Measurements from ENCODE around the gene PDCL2.
A peak's percentile ranks its signal among the peaks of the same experiment; 100 is the strongest.
"Not testable (repeated sequence)": the region's sequence is repeated elsewhere in the genome, so short reads cannot be mapped to it uniquely, and the experiment has no call there.

The PDCL2 gene, protein sequence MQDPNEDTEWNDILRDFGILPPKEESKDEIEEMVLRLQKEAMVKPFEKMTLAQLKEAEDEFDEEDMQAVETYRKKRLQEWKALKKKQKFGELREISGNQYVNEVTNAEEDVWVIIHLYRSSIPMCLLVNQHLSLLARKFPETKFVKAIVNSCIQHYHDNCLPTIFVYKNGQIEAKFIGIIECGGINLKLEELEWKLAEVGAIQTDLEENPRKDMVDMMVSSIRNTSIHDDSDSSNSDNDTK

DNA sequence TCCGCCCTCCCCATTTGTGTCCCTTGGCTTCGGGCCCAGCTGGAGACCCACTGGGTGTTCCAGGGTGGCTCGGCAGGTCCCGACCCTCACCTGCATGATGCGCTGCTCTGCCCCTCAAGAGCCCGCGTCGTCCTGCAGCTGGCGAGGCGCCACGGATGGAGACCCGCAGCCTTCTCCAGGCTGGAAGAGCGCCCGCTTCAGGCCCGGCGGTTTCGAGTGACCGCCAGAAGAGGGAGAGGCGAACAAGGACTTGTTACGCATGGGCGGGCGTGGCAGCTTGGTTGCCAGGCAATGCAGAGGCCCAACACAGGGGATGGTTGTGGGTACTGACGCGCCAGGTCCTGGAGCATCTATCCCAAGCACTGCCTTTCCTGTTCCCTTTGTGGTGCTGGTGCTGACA lies at the start of gene PDCL2:
PDCL2 (minus strand) TSS at position 232 of the 400 bp plus-strand sequence; CDS start at position 96, 136 bp downstream.
- no peak for DNase-seq (ENCODE audit: low read depth)

GRCh38 chr4:55637272-55637820 lies 45.3 kb upstream of the PDCL2 start:
- no peak for DNase-seq (ENCODE audit: low read depth)

- DNase-seq (ENCODE audit: low read depth) = no peak
Measured at GRCh38 chr4:55636656-55636999, 44.6 kb upstream of the PDCL2 start.

GRCh38 chr4:55635741-55636655 lies 44.0 kb upstream of the PDCL2 start, which contains the start of gene NMU:
Gene NMU, minus strand, starts transcription at chr4:55636298. Its CDS starts 106 bp downstream, at chr4:55636192.
- no peak for DNase-seq (ENCODE audit: low read depth)

GRCh38 chr4:55635282-55635681 lies 43.2 kb upstream of the PDCL2 start:
- no peak for DNase-seq (ENCODE audit: low read depth)

- DNase-seq (ENCODE audit: low read depth) = no peak
Measured at GRCh38 chr4:55634417-55635128, 42.5 kb upstream of the PDCL2 start.

DNA sequence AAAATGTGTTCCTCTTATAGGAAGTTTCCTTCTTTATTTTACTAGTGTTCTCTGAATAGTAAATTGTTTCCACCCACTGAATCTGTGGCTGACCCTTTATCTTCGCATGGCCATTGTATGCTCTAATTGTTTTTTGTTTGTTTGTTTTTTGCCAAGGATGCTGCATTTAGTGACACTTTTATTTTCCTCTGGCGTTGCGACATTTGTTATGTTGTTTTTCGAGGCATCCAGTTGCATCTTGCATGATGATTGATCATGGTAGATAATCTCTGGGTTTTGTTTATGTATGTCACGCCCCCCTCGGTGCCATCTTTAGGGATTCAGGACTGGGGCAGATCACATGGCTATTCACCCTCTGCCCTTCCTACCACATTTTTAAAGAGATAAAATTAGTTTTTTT lies 41.9 kb upstream of the PDCL2 start:
- DNase-seq (ENCODE audit: low read depth) = no peak

GRCh38 chr4:55625835-55626234 lies 33.8 kb upstream of the PDCL2 start:
- DNase-seq (ENCODE audit: low read depth) = no peak

GRCh38 chr4:55624063-55624462 lies 32.0 kb upstream of the PDCL2 start:
- not testable (repeated sequence) for DNase-seq (ENCODE audit: low read depth)

DNA sequence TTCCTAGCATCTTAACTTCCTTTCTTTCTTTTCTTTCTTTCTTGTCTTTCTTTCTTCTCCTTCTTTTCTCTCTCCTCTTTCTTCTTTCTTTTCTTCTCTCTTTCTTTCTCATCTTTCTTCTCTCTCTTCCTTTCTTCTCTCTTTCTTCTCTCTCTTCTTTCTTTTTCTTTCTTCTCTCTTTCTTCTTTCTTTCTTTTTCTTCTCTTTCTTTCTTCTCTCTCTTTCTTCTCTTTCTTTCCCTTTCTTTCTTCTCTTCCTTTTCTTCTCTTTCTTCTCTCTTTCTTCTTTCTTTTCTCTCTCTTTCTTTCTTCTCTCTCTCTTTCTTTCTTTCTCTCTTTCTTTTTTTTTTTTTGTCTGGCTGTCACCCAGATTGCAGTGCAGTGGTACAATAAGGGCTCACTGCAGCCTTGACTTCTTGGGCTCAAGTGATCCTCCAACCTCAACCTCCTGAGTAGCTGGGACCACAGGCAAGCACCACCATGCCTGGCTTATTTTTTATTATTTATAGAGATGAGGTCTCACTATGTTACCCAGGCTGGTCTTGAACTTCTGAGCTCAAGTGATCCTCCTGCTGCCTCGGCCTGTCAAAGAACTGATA lies 26.6 kb upstream of the PDCL2 start:
- DNase-seq (ENCODE audit: low read depth) = no peak

GRCh38 chr4:55617587-55618197 lies 25.6 kb upstream of the PDCL2 start:
- no peak for DNase-seq (ENCODE audit: low read depth)

DNA sequence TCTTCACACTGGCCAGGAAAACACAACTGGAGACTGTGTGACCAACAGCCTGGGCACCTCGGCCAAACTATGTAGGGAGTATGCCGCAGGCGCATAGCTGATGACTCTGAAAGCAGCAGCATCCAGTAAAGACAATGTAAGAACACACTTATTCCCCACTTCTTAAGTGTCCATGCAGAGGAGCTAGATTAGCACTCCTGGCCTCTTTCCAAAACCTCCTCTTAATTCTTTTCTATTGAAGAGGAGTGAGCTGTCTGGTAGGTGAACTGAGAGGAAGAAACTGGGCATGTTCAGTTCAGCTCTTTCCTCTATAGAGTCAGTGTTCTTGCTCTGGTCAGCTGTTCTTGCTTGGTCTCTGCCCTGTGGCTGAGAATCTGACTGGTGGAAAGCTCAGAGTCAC lies 23.0 kb upstream of the PDCL2 start:
- no peak for DNase-seq (ENCODE audit: low read depth)

DNA sequence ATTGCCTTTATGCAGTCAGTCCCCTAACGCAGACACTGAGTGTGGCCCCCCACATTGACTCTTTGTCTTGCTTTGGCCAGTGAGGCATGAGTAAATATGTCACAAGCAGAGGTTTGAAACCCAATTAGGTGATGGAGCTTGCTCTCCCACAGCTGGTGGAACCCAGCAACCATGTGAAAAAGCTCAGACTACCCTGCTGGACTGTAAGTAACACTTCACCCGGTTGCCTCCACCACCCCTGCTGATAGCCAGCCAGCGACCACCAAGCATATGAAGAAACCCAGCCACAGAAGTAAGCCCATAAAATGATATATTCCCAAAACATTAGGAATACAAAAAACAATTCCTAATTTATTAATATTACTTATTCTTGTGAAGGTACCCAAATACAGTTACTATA lies 21.6 kb upstream of the PDCL2 start:
- no peak for DNase-seq (ENCODE audit: low read depth)

- no peak for DNase-seq (ENCODE audit: low read depth)
Measured at GRCh38 chr4:55612341-55612740, 20.3 kb upstream of the PDCL2 start.

DNA sequence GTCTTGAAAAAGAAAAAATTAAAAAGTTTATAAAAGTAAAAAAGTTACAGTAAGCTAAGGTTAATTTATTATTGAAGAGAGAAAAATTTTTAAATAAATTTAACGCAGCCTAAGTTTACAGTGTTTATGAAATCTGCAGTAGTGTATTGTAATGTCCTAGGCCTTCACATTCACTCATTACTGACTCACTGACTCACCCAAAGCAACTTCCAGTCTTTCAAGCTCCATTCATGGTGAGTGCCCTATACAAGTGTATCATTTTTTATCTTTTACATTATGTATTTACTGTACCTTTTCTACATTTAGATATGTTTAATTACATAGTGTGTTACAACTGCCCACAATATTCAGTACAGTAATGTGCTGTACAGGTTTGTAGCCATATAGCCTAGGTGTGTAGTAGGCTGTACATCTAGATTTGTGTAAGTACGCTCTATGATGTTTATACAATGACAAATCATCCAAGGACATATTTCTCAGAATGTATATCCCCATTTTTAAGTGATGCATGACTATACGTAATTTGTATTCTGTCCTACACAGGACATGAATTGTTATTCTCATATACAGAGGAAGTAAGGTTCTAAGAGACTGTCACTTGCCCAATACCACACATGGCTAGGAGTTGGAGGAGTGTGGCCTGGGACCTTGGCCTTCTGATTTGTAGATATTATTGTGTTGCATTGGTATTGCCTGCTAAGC lies 19.5 kb upstream of the PDCL2 start:
- peak; percentile 34 for DNase-seq (ENCODE audit: low read depth)

DNA sequence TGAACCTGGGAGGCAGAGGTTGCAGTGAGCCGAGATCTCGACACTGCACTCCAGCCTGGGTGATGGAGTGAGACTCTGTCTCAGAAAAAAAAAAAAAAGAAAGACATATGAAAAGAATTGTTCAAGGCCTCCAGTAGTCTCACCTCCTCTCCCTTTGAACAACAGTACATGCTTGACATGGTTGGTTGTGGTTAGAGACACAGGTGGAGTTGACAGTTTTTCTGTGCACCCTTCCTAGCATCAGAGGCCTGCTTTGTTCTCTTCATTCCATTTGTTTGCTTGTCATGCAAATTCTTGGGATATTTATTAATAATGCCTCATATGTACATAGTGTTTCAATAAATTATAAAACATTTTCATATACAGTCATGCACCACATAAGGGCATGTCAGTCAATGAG lies 18.3 kb upstream of the PDCL2 start:
- no peak for DNase-seq (ENCODE audit: low read depth)

DNA sequence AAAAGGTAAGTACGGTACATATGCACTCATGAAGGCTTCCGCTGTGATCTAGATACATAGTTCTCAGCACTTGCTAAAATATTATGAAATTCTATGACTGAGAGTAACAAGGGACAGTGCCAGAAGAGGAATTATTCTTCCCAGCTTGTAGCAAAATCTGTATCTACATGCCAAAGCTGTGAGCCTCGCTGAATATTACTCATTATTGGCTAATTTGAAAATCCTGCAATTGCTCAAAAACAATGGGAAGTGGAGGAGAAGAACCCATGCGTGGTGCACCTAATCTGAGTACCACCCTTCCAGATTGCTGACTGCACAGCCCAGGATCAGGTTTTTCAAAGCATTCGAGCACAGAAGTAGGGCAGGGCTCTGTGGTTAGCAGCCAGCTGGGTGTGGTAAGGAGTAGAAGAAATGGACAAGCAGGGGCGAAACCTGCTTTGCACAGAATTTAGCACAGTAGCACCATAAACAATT lies 17.4 kb upstream of the PDCL2 start:
- peak; percentile 40 for DNase-seq (ENCODE audit: low read depth)

DNA sequence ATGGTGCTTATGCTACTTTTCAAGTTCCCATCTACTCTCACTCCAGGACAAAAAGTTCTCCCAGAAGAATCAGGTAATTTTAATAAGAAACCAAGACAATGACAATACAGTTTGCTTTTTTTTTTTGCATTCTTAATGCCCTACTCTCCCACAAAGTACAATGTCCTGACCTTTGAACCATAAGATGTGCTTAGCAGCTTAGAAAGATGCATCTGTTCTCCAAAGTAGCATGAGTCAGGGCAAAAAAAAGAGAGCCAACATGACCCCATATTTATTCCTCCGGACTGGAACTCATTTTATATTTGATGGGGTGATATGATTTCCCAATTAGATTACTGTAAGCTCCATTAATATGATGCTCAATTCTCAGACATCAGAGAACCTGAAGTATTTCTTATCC lies 16.5 kb upstream of the PDCL2 start:
- no peak for DNase-seq (ENCODE audit: low read depth)

- DNase-seq (ENCODE audit: low read depth) = no peak
Measured at GRCh38 chr4:55604996-55605395, 13.0 kb upstream of the PDCL2 start.

- DNase-seq (ENCODE audit: low read depth) = no peak
Measured at GRCh38 chr4:55600640-55601039, 8.6 kb upstream of the PDCL2 start.

DNA sequence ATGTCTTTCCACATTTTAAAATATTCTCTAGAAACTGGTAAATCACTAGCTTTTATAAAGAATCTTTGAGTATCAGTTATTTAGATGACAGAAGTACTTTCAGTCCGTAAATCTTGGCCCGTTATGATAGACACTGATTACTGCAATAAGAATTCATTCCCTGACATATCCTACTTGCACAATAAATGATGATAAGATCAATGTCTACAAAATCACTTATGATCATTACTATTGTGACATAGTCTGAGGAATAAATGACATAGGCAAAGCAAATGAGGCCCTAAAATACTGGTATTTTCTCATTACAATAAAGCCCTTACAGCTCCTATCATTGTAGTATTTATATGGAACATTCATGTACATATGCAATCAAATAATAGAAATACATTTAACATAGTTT lies 6.6 kb upstream of the PDCL2 start:
- DNase-seq (ENCODE audit: low read depth) = no peak

All from iris pigment epithelial cell (primary cell).